ENCODE data around the gene CUX1.
A peak's percentile ranks its signal among the peaks of the same experiment; 100 is the strongest.

CUX1 gene

DNA sequence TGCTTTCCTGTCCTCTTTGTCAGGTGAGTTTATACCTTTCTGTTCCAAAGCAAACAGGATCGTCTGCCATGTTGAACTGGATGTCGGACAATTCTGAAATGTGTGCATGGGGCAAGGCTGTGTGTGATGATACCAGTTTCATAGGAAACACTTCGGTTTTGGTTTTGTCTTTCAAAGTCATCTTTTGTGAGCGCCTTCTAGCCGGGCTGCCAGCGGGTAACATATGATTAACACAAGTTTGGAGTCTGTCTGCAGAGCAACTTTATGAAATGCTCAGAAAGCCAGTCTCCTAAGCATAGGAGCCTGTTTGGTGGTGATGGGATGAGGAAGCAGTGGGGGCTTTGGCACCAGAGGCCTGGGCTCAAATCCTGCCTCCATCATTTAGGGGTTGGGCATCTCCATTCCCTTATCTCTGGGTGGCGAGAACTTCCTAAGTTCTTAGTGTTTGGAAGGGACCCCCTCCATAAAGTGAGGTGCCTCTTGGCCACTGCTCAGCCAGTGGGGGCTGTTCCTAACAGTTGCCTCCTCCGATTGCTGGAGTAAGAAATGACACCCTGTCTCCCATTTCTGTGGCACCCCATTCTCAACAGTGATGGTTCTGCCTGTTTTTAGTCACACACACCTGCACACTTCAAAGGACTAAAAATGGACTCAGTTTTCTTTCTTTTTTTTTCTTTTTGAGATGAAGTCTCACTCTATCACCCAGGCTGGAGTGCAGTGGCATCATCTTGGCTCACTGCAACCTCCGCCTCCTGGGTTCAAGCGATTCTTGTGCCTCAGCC lies 36.8 kb downstream of the CUX1 start:
- TF ChIP-seq, protein P1, sequence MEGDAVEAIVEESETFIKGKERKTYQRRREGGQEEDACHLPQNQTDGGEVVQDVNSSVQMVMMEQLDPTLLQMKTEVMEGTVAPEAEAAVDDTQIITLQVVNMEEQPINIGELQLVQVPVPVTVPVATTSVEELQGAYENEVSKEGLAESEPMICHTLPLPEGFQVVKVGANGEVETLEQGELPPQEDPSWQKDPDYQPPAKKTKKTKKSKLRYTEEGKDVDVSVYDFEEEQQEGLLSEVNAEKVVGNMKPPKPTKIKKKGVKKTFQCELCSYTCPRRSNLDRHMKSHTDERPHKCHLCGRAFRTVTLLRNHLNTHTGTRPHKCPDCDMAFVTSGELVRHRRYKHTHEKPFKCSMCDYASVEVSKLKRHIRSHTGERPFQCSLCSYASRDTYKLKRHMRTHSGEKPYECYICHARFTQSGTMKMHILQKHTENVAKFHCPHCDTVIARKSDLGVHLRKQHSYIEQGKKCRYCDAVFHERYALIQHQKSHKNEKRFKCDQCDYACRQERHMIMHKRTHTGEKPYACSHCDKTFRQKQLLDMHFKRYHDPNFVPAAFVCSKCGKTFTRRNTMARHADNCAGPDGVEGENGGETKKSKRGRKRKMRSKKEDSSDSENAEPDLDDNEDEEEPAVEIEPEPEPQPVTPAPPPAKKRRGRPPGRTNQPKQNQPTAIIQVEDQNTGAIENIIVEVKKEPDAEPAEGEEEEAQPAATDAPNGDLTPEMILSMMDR (IDR thresholded peaks at IDR 0.05; ENCODE audit: control insufficient read depth, insufficient read depth, low read depth, low read length, missing control alignments) = no peak
- no peak overlapping the region for H3K4me3 ChIP-seq (ENCODE audit: control insufficient read depth, low read depth, low read length)
- DNase-seq (ENCODE audit: low read depth) = no peak

DNA sequence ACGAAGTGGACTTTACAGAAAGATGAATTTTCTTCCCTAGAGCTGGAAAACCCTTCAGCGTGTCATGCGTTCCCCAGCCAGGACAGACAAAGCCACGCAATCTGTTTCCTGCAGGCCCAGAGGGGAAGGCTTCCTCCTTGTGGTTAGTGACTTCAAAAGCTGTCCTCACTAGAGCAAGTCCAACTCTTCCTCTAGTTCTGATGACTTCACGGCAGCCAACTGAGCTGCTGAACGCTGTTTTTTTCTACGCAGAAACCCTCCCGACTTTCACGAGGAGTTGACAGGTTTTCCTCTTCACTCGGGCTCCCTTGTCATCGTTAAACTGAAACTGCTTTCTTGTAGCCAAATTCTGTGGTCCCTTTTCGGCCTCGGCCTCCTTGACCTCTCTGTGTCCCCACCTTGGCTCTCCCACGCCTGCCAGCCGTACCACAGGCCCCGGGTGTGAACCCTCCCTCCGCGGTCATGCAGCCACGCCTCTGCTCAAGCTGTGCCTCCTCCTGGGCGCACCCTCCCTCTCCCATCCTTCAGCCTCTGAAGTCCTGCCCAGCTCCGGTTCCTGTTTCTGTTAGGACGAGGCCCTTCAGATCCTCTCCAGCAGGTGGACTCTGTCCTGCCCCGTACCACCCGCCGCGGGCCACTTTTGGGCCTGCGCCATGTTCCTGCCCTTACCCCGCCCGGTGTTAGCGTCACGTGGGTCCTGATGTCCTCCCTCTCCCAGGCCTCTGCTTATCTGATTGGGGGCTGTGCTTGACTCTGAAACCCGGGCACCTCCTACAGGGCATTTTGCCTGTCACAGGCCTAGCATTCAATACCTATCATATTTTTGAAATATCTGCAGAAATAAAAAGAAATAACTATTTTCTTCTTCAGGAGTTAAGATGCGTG lies 39.3 kb downstream of the CUX1 start:
- H3K4me3 ChIP-seq (ENCODE audit: control insufficient read depth, low read depth, low read length) = peak overlapping the region; percentile 25
- DNase-seq (ENCODE audit: low read depth) = peak; percentile 35
- TF ChIP-seq, protein P1 (IDR thresholded peaks at IDR 0.05; ENCODE audit: control insufficient read depth, insufficient read depth, low read depth, low read length, missing control alignments) = peak; percentile 30

DNA sequence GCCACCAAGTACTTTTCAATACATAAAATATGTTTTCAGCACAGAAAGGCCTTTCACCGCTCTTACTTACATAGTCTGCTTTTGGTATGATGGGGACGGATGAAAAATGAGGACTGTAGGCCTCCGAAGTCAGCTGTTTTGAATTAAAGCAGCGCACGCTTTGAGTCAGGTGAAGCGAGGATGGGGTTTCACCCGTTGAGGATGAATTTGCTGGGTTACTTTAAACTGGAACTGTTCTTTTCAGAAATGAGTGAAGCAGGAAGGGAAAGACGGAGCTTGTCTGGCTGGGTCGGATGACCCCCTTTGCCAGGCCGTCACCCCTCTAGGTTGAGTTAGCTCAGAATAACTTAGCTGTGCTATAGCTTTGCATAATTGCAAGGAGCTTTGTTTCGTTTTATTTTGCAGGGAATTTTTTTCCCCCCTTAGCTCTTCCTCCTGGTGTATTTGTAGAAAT lies 40.0 kb downstream of the CUX1 start:
- TF ChIP-seq, protein P1 (IDR thresholded peaks at IDR 0.05; ENCODE audit: control insufficient read depth, insufficient read depth, low read depth, low read length, missing control alignments) = no peak
- H3K4me3 ChIP-seq (ENCODE audit: control insufficient read depth, low read depth, low read length) = no peak overlapping the region
- DNase-seq (ENCODE audit: low read depth) = no peak

DNA sequence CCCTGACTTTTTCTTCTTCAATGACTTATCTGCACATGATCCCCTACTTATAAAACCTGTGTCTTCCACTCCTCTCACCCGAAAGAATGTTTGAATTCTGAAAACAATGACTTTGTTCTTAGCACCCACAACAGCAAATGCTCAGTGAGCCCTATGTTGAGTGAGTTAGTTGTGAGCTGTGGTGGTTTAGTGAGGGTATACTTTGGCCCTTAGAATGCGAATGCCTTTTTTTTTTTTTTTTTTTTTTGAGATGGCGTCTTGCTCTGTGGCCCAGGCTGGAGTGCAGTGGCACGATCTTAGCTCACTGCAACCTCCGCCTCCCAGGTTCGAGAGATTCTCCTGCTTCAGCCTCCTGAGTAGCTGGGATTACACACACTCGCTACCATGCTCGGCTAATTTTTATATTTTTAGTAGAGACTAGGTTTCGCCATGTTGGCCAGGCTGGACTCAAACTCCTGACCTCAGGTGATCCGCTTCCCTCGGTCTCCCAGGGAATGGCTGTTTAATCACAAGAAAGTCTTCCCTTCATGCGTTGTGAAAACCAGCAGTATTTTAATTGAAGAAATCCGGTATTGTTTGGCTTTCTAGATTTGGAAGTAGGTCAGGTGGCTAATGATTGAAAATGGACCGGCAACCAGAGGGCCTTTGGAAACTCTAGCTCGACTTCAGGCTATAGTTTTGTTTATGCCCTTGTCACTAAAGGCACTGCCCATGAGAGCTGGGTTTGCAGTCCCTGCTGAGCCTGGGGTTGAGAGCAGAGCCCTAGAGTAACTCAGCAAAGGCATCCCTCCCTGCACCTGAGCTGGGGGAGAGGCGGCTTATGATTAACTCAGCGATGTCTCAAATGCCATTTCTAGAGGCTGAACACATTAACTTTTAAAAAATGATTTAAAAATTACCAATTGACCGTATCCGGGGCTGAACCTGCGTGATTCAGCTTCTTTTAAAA lies 41.3 kb downstream of the CUX1 start:
- H3K4me3 ChIP-seq (ENCODE audit: control insufficient read depth, low read depth, low read length) = no peak overlapping the region
- TF ChIP-seq, protein P1 (IDR thresholded peaks at IDR 0.05; ENCODE audit: control insufficient read depth, insufficient read depth, low read depth, low read length, missing control alignments) = no peak
- DNase-seq (ENCODE audit: low read depth) = no peak

DNA sequence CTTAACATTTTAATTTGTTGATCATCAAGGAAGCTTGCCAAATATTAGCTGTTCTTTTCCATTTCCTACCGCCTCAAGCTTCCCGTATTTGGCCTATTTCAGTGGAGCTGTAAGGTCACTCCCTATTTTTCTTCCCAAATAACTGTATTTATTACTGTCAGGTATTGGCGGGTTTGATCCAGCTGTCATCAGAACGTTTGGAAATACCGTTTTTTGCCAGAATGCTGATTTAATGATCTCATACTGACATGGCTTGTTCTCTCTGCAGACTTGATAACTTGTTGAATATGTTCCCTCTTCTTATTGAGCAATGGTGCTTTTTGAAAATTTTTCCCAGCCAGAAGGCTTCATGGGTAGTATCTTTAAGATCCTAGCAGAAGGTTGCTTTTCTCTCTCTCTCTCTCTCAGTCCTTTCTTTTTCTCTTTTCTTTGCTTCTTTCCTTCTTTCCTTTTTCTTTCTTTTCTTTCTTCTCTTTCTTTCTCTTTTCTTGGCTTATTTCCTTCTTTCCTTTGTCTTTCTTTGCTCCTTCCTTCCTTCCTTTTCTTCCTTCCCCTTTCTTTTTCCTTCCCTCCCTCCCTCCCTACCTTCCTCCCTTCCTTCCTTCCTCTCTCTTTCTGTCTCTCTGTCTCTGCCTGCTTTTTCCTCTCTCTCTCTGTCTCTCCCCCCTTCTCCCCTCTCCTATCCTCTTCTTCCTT lies 42.1 kb downstream of the CUX1 start:
- H3K4me3 ChIP-seq (ENCODE audit: control insufficient read depth, low read depth, low read length) = no peak overlapping the region
- TF ChIP-seq, protein P1 (IDR thresholded peaks at IDR 0.05; ENCODE audit: control insufficient read depth, insufficient read depth, low read depth, low read length, missing control alignments) = no peak
- DNase-seq (ENCODE audit: low read depth) = peak; percentile 13
